NCI-H1105 (cell line): Measurements from ENCODE around the gene CYTH2.

ENCODE experiments used
- DNase-seq: peaks from one replicate; lab custom pipeline; 2025; lab: John Stamatoyannopoulos, UW

CYTH2 gene

DNA sequence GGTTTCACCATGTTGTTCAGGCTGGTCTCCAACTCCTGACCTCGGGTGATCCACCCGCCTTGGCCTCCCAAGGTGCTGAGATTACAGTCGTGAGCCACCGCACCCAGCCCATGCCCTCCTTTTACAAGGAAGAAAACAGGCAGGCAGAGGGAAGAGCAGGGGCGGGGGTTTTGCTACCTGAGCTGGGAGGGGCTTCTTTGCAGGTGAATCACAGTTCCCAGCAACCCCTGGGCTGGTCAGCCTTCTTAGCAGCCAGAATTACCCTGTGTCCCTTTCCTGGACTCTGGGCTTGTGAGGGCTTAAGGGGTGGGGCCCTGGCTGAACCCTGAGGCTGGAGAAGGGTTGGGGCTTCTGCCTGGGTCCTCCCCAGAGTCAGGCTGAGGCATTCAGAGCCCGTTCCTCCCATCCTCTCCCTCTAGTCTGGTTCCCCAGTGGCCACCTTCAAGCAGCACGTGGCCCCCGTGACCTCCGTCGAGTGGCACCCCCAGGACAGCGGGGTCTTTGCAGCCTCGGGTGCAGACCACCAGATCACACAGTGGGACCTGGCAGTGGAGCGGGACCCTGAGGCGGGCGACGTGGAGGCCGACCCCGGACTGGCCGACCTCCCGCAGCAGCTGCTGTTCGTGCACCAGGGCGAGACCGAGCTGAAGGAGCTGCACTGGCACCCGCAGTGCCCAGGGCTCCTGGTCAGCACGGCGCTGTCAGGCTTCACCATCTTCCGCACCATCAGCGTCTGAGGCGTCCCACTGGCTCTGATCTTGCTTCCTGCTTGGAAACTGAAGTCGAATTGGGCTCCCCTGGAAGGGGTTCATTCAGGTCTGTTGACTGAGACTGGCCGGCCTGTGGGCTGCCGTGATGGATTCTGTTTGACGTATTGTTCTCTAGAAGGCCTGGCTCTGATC, 16.6 kb upstream of the CYTH2 start:
- DNase-seq = no peak

DNA sequence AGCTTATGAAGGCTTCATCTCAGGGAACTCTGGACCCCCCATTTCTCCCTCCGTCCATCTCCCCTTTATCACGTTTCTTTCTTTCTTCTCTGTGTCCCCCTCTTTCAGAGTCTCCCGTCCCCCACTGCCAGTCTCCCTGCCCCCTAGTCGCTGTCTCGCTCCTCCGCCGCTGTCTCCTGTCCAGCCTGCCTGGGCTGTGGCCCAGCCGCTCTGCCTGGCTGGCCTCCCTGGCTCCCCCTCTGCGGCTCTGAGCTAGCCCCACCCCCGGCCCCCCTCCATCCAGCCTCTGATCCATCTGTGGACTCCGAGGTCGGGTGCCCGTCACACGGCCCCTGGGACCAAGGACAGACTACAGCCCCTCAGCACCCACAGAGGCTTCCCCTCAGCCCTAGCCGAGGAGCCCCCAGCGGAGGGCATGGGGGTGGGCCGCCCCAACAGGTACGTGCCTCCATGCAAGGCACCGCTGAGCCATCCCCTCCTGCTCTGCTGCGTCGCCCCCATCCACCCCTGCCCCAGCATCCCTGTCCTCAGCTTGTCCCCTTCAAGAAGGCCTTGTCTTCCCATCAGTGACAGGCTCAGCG, 14.9 kb upstream of the CYTH2 start:
- no peak for DNase-seq

DNA sequence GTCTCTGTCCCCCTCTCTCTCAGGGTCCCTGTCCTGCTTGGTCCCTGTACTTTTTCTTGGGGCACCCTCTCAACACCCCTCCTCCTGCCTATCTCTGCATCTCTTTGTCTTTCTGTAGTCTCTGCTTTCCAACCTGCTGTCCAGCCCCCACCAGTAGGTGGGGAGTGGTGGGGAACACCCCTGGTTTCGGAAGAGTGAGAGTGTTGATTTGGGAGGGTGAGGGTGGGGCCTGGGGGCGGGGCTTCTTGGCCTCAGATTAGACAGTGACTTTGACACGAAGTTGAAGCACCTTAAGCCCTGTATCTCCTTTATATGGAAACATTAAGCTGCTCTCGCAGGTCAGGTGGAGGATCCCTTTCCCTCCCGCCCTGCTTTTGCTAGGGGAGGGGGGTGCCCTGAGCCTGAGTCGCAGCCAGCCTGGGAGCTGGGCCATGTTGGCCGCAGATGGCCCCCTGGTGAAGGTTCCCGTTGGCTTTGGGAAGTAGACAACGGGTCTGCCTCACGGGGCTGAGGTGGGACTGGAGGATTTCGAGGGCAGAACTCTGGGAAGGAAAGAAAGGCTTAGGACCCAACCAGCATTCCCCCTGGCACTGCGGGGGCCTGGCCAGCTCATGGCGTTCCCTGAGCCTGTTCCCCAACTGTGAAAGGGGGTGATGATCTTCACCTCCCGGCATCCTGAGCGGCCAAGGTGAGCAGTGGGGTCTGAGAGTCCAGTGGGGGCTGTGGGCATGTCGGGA, 13.8 kb upstream of the CYTH2 start, which contains the start of gene KCNJ14:
TSS of gene KCNJ14 (plus strand) at position 404 of the 737 bp plus-strand sequence. CDS start 6,151 bp downstream, outside the sequence.
- no peak for DNase-seq

DNA sequence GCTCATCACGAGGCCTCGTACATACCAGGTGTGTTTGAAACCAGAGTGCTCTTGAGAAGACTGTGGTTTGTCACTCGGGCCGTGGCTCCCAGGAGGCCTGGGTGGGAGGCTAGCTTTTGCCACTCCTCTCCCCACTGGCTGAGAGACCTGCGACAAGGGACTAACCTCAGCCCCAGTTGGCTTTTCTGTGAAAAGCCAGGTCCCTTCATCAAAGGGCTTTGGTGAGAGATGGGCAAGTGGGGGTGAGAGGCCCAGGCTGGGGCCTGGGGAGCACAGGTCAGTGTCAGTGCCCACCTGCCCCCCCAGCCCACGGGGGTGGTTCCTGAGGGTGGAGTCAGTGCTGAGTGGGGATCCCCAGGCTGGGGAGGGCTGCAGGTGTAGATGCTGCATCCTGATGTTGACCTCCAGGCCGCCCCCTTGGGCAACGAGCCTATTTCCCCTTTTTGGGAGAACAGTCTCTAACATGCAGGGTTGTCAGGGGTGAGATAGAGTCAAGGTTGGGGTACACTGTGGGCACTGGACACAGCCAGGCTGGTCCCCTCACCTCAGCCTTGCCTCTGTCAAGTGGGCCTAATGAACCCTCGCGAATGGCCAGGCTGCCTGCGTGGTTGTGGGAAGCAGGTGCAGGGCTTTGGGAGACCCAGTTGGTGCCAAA, 13.1 kb upstream of the CYTH2 start:
- no peak for DNase-seq

DNA sequence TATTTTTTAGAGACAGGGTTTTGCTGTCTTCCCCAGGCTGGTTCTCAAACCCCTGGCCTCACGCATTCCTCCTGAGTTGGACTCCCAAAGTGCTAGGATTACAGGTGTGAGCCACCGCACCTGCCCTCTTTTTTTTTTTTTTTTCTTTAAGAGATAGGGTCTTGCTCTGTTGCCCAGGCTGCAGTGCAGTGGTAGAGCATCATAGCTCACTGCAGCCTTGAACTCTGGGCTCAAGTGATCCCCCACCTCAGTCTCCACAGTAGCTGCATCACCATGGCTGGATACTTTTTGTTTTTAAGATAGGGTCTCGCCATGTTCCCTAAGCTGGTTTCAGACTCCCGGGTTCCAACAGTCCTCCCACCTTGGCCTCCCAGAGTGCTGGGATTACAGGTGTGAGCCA, 12.3 kb upstream of the CYTH2 start:
- no peak for DNase-seq

DNA sequence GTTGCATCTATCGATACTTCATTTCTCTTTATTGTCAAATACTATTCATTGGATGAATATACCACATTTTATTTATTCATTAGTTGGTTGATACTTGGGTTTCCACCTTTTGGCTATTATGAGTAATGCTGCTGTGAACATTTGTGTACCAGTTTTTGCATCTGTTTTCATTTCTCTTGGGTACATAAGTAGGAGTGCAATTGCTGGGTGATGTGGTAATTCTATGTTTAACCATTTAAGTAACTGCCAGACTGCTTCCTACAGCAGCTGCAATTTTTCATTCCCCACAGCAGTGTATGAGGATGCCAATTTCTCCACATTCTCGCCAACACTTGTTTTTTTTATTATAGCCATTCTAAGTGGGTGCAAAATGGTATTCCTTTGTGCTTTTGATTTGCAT, 11.2 kb upstream of the CYTH2 start:
- DNase-seq = no peak

DNA sequence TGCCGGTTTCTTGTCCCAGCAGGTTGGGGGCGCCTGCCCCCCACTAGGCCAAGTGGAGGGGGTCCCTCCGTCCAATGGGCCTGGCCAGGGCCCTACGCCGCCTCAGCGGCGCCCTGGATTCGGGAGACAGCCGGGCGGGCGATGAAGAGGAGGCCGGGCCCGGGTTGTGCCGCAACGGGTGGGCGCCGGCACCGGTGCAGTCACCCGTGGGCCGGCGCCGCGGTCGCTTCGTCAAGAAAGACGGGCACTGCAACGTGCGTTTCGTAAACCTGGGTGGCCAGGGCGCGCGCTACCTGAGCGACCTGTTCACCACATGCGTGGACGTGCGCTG, 7.6 kb upstream of the CYTH2 start:
- DNase-seq = no peak

DNA sequence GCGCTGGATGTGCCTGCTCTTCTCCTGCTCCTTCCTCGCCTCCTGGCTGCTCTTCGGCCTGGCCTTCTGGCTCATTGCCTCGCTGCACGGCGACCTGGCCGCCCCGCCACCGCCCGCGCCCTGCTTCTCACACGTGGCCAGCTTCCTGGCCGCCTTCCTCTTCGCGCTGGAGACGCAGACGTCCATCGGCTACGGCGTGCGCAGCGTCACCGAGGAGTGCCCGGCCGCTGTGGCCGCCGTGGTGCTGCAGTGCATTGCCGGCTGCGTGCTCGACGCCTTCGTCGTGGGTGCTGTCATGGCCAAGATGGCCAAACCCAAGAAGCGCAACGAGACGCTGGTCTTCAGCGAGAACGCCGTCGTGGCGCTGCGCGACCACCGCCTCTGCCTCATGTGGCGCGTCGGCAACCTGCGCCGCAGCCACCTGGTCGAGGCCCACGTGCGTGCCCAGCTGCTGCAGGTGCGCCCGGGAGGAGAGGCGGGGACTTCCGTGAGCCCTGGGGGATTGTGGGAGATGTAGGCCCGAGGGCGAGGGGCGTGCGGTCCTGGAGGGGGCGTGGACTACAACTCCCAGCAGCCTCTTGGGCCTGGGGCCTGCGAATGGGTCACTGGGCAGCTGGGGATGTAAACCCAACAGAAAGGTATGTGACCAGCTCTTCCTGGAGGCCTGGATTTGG, 7.0 kb upstream of the CYTH2 start:
- DNase-seq = no peak

DNA sequence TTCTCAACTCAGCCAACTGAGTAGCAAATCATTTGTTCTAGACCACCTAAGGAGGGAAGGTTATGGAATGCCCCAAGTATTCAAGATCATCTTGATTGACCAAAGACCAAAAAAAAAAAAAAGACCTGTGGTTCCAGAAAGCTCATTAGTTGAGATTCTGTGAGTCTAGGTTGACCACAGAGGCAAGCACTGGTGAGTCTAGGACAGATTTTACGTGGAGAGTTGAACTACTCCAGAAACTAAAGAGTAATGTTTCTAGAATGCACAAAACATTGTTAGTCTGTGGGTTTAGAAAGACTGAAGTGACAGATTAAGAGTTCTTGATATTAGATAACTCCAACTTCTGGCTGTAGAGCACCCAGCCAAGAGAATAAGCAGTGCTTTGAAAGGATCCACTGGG, 4.0 kb upstream of the CYTH2 start:
- no peak for DNase-seq

DNA sequence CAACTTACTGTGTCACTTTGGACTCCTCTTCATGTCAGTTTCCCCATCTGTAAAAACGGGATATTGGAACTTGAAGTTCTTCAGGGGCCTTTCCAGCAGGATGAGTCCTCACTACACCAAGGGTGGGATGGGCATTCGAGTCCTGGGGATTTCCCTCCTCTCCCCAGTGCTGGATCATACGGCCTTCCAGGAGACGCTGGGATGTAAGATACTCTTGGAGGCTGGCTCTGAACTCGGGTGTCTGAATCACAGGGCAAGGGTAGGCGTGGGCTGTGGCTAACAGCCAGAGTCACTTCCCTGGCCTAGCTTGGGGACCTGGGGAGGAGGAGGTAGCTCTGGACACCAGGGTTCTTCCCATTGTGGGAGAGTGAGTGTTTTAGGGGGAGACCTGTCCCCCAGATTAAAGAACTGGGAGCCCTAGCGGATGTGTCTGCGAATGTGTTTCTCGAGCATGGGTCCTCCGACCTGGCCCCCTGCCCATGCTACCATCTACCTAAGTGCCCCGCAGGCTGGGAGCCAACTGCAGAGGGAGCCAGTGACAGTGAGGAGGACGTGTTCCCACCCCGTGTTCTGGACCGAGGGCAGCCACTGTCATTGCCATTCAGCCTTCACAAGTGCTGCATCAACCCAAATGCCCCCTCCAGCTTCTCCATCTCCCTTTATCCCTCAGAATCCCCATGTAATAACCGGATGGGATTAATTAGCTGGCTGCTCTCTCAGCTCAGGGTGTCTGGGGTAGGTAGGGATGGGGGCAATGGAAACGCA, 2.4 kb upstream of the CYTH2 start:
- DNase-seq = peak; percentile 42

DNA sequence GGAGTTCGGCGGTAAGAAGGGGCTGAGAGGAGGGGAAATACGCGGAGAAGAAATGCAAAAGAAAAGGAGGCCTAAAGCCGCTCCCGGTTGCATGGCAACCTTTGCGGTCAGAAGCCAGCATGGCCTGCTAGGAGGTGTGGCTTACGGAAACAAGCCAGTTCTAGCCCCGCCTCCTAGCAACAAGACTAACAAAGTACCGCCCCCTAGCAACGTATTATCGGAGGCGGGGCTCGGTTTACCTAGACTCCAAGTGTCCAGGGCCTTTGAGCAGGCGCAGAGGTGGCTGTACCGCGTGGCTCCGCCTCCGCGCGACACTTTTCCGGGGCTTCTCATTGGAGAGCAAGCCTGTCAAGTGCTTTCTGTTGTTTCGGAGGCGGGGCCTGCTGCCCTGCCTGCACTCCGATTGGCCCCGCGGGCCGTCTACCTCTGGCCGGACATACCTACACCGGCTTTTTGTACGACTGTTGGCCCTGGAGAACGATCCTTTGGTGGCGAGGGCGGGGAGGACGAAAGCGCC, 339 bp upstream of the CYTH2 start:
- peak; percentile 99 for DNase-seq

DNA sequence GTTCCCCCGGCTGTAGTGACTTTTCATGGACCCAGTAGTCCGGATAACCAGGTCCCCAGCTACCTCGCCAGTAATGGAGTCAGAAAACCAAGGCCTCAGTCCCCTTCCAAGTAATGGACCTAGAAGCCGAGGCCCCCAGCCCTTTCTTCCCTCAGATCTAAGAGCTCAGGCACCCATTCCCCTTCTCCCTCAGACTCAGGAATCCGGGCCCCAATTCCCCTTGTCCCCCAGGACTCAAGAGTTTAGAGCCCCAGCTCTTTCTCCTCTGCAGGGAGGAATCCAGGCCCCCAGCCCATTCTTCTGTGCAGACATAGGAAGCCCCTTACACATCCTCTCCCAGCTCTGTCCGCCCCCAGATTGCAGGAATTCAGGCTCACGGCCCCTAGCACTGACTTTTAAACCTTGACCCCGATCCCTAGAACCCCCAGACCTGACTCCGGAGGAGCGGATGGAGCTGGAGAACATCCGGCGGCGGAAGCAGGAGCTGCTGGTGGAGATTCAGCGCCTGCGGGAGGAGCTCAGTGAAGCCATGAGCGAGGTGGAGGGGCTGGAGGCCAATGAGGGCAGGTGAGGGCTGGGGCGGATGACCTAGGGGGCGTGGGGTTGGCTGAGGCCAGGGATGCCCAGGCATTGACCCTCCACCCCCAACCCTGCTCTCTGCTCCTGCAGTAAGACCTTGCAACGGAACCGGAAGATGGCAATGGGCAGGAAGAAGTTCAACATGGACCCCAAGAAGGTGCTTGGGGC, 938 bp downstream of the CYTH2 start:
- no peak for DNase-seq

DNA sequence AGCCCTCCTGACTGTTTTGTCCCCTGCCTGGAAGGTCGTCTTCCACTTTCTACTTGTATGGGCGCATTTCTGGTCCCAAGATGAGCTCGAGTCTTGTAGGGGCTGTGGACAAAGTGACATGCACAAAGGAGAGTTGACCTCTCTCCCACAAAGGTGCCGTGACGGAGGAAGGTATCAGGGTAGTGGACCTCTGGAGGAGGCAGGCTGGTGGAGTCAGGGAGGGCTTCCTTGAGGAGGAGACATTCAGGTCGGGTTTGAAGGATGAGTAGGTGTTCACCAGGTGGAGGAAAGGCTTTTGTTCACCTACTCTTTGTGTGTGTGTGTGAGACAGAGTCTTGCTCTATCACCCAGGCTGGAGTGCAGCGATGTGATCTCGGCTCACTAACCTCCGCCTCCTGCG, 1.7 kb downstream of the CYTH2 start:
- no peak for DNase-seq

DNA sequence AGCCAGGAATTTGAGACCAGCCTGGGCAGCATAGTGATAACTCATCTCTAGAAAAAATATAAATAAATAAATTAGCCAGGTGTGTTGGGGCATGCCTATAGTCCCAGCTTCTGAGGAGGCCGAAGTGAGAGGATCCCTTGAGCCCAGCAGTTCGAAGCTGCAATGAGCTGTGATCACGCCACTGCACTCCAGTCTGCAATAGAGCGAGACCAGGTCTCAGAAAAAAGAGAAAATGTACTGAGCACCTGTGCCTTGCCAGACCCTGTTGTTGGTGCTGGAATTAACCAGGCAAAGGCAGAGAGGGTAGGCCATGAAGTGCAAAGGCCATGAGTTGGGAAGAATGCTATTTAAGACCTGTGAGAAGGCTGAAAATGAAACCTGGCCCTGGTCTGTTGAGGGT, 2.7 kb downstream of the CYTH2 start:
- DNase-seq = no peak

DNA sequence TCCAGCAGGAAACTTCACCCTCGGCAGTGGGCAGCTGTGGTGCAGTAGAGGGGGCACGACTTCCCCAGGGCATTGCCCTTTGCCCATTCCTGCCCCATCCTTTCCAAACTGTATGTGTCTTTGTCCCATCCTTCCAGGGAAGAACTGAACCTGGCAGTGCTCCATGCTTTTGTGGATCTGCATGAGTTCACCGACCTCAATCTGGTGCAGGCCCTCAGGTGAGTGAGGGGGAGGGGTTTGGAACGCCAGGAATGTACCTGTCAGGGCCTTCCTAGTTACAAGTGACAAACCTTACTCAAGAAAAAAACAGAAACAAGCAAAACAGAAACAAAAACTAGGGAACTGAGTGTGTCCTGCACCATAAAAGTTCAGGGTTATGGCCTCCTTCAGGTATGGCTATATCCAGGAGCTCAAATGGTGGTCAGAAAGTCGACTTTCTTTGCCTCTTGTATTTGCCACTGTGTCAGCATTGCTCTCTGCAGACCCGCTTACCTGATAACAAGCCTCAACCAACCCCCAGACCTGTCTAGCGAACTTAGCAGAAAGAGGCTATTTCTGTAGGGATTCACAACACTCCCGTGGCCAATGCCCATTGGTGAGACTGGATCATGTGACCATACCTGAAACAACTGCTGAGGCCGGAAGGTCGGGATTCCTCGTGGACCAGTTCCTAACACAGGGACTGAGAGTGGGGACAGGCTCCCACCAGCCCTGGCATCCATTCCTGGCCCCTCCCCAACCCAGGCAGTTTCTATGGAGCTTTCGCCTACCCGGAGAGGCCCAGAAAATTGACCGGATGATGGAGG, 4.2 kb downstream of the CYTH2 start:
- DNase-seq = no peak

DNA sequence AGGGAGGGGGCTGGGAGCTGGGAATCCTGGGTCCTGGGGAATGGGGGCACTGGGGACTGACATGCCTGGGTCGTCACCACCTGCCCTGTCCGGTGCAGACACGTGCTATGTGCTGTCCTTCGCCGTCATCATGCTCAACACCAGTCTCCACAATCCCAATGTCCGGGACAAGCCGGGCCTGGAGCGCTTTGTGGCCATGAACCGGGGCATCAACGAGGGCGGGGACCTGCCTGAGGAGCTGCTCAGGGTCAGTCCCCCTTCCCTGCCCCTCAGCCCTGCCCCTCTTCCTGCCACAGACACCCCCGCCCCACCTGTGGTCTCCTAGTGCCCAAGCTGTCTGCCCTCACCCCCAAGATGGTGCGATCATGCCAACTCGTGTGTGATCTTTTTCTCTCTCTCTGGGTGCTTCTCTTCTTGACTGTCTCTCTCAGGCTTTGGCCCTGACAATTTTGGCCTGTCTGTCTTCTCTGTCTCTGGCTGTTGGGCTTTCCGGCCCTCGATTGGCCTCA, 5.0 kb downstream of the CYTH2 start:
- DNase-seq = no peak

DNA sequence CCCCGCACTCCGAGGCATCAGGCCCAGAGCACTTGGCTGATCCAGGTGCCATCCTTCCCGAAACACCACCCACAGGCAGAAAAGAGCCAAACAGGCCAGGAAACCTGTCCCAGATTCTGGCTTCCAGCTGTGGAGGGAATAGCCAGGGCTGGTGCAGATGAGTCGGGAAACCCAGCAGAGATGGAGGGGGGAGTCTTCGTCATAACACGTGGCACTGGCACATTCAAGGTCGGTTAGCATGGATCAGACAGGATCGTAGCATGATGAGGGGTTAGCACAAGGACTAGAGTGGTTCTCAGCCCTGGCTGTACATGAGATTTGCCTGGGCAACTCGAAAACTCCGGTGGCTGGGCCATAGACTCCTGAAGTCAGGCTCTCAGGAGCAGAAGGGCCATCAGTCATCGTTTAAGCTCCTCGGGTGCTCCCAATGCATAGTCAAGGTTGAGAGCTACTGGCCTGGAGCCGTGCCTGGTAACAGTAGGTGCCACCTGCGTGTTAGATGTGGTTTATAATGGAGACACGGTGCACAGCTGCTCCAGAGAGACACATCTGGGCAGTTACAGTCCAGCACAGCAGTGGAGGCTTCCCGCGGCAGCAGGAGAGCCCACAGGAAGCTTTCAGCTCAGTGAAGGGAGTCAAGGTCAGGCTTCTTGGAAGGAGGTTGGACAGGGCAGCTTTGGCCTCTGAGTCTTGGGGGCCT, 6.3 kb downstream of the CYTH2 start:
- DNase-seq = no peak

DNA sequence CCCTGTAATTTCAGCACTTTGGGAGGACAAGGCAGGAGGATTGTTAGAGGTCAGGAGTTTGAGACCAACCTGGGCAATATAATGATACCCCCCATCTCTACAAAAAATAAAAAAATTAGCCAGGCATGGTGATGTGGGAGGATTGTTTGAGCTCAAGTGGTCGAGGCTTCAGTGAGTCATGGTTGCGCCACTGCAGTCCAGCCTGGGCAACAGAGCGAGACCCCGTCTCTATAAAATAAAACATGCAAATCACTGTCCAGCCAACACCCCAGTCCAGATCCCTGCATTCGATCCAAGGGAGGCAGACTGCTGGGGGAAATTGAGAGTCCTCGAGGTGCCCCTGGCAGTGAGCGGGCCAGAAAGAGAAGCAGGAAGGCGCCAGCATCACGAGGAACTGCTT, 7.0 kb downstream of the CYTH2 start:
- no peak for DNase-seq
